A549 (cell line): ENCODE measurements around the gene SPECC1. TPM values are rescaled to one million over a fixed set of nuclear protein-coding genes. Genes with fewer than 3 reads are reported as not detected.

Experiments
- ATAC-seq, 2 experiments: fragments of 200-7000 bp in 1 of 2; fragments of >200 bp in 1 of 2; cut with Nextera tagmentation in 1 of 2; cut with Tn5 transposase in 1 of 2; 3 replicates each; pipeline versions ENCODE4 v1.8.0 to v1.9.1; 2018 to 2020; ENCODE audit warnings: mild to moderate bottlenecking in 1 of 2, moderate library complexity in 1 of 2
- CTCF ChIA-PET: fragments of 300-600 bp; sonication (Branson Sonifier 250); formaldehyde crosslinking; extraction: SDS; loops from one replicate; lab custom pipeline; 2021; ENCODE audit warnings: antibody characterized with exemption, inconsistent platforms; lab: Yijun Ruan, JAX
- POLR2A ChIA-PET: fragments of 350-600 bp; formaldehyde crosslinking; extraction: SDS; loops from one replicate; lab custom pipeline; 2021; ENCODE audit warnings: antibody characterized with exemption, inconsistent platforms; lab: Yijun Ruan, JAX
- DNase-seq, 2 experiments: peaks; one replicate each; pipeline versions ENCODE4 v3.0.0 to v3.0.0-alpha.2; 2011 to 2016; ENCODE audit warnings: low read depth in 1 of 2, low spot score in 1 of 2
- FAIRE-seq: peaks from 2 replicates; lab custom pipeline; 2011; peaks lifted over from hg19 to GRCh38; lab: Jason Lieb, UNC
- H3K27ac ChIP-seq, 2 experiments: fragments of >200 bp; sonication (Bioruptor Twin); formaldehyde crosslinking; 3 replicates each; pipeline ENCODE4 v1.5.1; 2016 to 2017
- H3K4me1 ChIP-seq: fragments of >200 bp; sonication (Bioruptor Twin); formaldehyde crosslinking; 3 replicates; pipeline ENCODE4 v1.6.1; 2016
- H3K4me2 ChIP-seq: fragments of >200 bp; sonication (Bioruptor Twin); formaldehyde crosslinking; 3 replicates; pipeline ENCODE4 v1.6.1; 2016
- H3K4me3 ChIP-seq: fragments of >200 bp; sonication (Bioruptor Twin); formaldehyde crosslinking; 3 replicates; pipeline ENCODE4 v1.5.1; 2016
- H3K9me3 ChIP-seq: fragments of >200 bp; sonication (Bioruptor Twin); formaldehyde crosslinking; 3 replicates; pipeline ENCODE4 v1.6.1; 2016
- CBX2 ChIP-seq: fragments of 200-600 bp; sonication (generic); IDR thresholded peaks from 2 replicates; pipeline ENCODE4 v1.6.1; 2016; ENCODE audit warnings: low read depth, mild to moderate bottlenecking, borderline replicate concordance
- CHD2 ChIP-seq: fragments of 150-350 bp; IDR thresholded peaks from 2 replicates; pipeline ENCODE4 v1.6.1; 2014; ENCODE audit warnings: low read length; ENCODE audit not compliant: partially characterized antibody
- EHF ChIP-seq: fragments of 250-450 bp; sonication (Bioruptor Pico); IDR thresholded peaks from 2 replicates; pipeline ENCODE4 v1.5.0; 2020; ENCODE audit warnings: mild to moderate bottlenecking
- EHMT2 ChIP-seq: fragments of 200-600 bp; sonication (generic); IDR thresholded peaks from 2 replicates; pipeline ENCODE4 v1.6.1; 2016; ENCODE audit warnings: antibody characterized with exemption, low read depth, mild to moderate bottlenecking, moderate library complexity
- EP300 ChIP-seq, 2 experiments: fragments of >200 bp; sonication (Bioruptor Twin); formaldehyde crosslinking; IDR thresholded peaks; 2 replicates in 1 of 2; 3 replicates in 1 of 2; pipeline ENCODE4 v1.6.1; 2016 to 2017
- ESRRA ChIP-seq: fragments of 150-350 bp; IDR thresholded peaks from 2 replicates; pipeline ENCODE4 v1.6.1; 2014; ENCODE audit warnings: mild to moderate bottlenecking, low read length, borderline replicate concordance
- FOSB ChIP-seq: fragments of 250-450 bp; sonication (Bioruptor Pico); IDR thresholded peaks from 2 replicates; pipeline ENCODE4 v1.5.0; 2020; ENCODE audit warnings: mild to moderate bottlenecking, moderate library complexity
- GATA3 ChIP-seq: IDR thresholded peaks from 2 replicates; pipeline ENCODE4 v1.6.1; 2012; ENCODE audit warnings: borderline replicate concordance
- HDAC2 ChIP-seq: fragments of 200-600 bp; sonication (generic); IDR thresholded peaks from 2 replicates; pipeline ENCODE4 v1.6.1; 2016
- HOXB13 ChIP-seq: fragments of 250-450 bp; sonication (Bioruptor Pico); IDR thresholded peaks from 2 replicates; pipeline ENCODE4 v1.5.0; 2020; ENCODE audit warnings: low read depth, mild to moderate bottlenecking, moderate library complexity
- JUN ChIP-seq, 2 experiments: fragments of >200 bp; sonication (Bioruptor Twin); formaldehyde crosslinking; IDR thresholded peaks; 2 replicates in 1 of 2; 3 replicates in 1 of 2; pipeline ENCODE4 v1.6.1; 2016 to 2017
- JUNB ChIP-seq: fragments of >200 bp; sonication (Bioruptor Twin); formaldehyde crosslinking; IDR thresholded peaks from 2 replicates; pipeline ENCODE4 v1.6.1; 2016
- MAFK ChIP-seq: fragments of 450-650 bp; IDR thresholded peaks from 2 replicates; pipeline ENCODE4 v1.6.1; 2014; ENCODE audit not compliant: partially characterized antibody
- MYC ChIP-seq: IDR thresholded peaks from 2 replicates; pipeline ENCODE4 v1.6.1; 2012; ENCODE audit warnings: mild to moderate bottlenecking, inconsistent platforms, low read length, improper control_type of control experiment, borderline replicate concordance
- NFE2L2 ChIP-seq: fragments of 150-350 bp; conservative IDR thresholded peaks from 2 replicates; pipeline ENCODE4 v1.6.1; 2014; ENCODE audit warnings: low read length
- NR3C1 ChIP-seq: fragments of >200 bp; sonication (Bioruptor Twin); formaldehyde crosslinking; IDR thresholded peaks from 3 replicates; pipeline ENCODE4 v1.6.1; 2017
- PHF8 ChIP-seq: fragments of 200-600 bp; sonication (generic); IDR thresholded peaks from 2 replicates; pipeline ENCODE4 v1.6.1; 2016; ENCODE audit warnings: low read depth, mild to moderate bottlenecking, antibody characterized with exemption, moderate library complexity, borderline replicate concordance
- POLR2A ChIP-seq: IDR thresholded peaks from 2 replicates; pipeline ENCODE4 v1.6.1; 2012; ENCODE audit warnings: mild to moderate bottlenecking, low read length
- RARB ChIP-seq: fragments of 250-450 bp; sonication (Bioruptor Pico); IDR thresholded peaks from 2 replicates; pipeline ENCODE4 v1.8.0; 2021; ENCODE audit warnings: mild to moderate bottlenecking, moderate library complexity
- RFX5 ChIP-seq: fragments of 450-650 bp; IDR thresholded peaks from 2 replicates; pipeline ENCODE4 v1.7.1; 2014; ENCODE audit warnings: antibody characterized with exemption, mild to moderate bottlenecking, moderate library complexity
- ZC3H11A ChIP-seq: fragments of 450-650 bp; IDR thresholded peaks from 2 replicates; pipeline ENCODE4 v1.6.1; 2014; ENCODE audit warnings: antibody characterized with exemption, mild to moderate bottlenecking
- ZSCAN20 ChIP-seq: fragments of 250-450 bp; sonication (Bioruptor Pico); IDR thresholded peaks from 2 replicates; pipeline ENCODE4 v1.8.0; 2022; ENCODE audit warnings: mild to moderate bottlenecking, moderate library complexity
- WGBS: methylation state at CpG from one replicate; pipeline ENCODE4 v1.1.6; 2017; ENCODE audit errors: missing lambda C conversion rate; 5-methylcytosine and 5-hydroxymethylcytosine counted together
- polyA plus RNA-seq, 4 experiments: library from polyadenylated mRNA; depleted of rRNA in 3 of 4; stranded (reverse); fragments of >200 nt; fragmentation: RNase III in 1 of 4; extraction: RNeasy Plus Mini Kit Qiagen cat#74134 plus additional on column Dnase treatment in 1 of 4; gene quantifications; 2 replicates in 3 of 4; 3 replicates in 1 of 4; pipeline ENCODE4 v1.2.3, GENCODE V29; 2011 to 2017
- TF ChIP-seq, protein P1 (sequence below): IDR thresholded peaks from 2 replicates; pipeline ENCODE4 v1.6.1; 2012
- TF ChIP-seq, protein P2 (sequence below): IDR thresholded peaks from 2 replicates; pipeline ENCODE4 v1.6.1; 2012
- TF ChIP-seq, protein P3 (sequence below): fragments of 150-350 bp; IDR thresholded peaks from 2 replicates; pipeline ENCODE4 v1.6.1; 2014; ENCODE audit warnings: low read depth, mild to moderate bottlenecking, low read length
- TF ChIP-seq, protein P4 (sequence below): fragments of 250-450 bp; sonication (Bioruptor Pico); IDR thresholded peaks from 2 replicates; pipeline ENCODE4 v1.5.0; 2020; ENCODE audit warnings: low read depth, mild to moderate bottlenecking, moderate library complexity
- TF ChIP-seq, protein P5 (sequence below): fragments of 200-600 bp; sonication (generic); IDR thresholded peaks from 2 replicates; pipeline ENCODE4 v1.6.1; 2016; ENCODE audit warnings: antibody characterized with exemption, mild to moderate bottlenecking, moderate library complexity
- TF ChIP-seq, protein P6 (sequence below): fragments of >200 bp; sonication (Bioruptor Twin); formaldehyde crosslinking; IDR thresholded peaks from 2 replicates; pipeline ENCODE4 v1.6.1; 2016
- TF ChIP-seq, protein P7 (sequence below): fragments of >200 bp; sonication (Bioruptor Twin); formaldehyde crosslinking; IDR thresholded peaks from 3 replicates; pipeline ENCODE4 v1.6.1; 2016

SPECC1 gene
- polyA plus RNA-seq, 2 of the 4 experiments (the other 2 are of a cell fraction) = 45.1 to 66.2 TPM

DNA sequence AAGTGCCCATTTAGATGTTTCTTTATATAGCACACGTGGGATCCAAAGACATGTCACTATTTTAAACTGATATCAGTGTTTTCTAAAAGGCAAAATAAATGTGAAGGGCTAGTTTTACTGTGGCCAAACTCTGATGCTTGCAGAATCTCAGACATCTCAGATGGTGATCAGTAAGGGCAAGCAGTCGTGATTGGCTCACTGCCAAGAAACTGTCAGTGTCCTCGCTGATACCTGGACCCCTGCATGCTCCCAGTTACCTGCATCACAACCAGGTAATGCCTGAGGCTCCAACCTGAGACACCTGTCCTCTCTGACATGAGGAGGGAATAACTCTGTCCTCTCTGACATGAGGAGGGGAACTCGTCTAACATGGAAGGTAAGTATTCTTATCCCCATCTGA lies 114.0 kb downstream of the SPECC1 start:
- no peak for DNase-seq
- FAIRE-seq = no peak
- H3K4me1 ChIP-seq = peaks cover 13% of the 10 kb centered on the region
- ATAC-seq = no peak
- TF ChIP-seq, protein P1, sequence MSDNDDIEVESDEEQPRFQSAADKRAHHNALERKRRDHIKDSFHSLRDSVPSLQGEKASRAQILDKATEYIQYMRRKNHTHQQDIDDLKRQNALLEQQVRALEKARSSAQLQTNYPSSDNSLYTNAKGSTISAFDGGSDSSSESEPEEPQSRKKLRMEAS = no peak
- TF ChIP-seq ZC3H11A (no peak), CBX2 (no peak), ESRRA (no peak), JUNB (no peak), HDAC2 (no peak), RFX5 (no peak), ZSCAN20 (no peak), CHD2 (no peak), NFE2L2 (no peak), FOSB (CRISPR knock-in tag) (no peak), MYC (no peak), EP300 (IDR thresholded peaks at IDR 0.05) (no peak)
- TF ChIP-seq, protein P2, sequence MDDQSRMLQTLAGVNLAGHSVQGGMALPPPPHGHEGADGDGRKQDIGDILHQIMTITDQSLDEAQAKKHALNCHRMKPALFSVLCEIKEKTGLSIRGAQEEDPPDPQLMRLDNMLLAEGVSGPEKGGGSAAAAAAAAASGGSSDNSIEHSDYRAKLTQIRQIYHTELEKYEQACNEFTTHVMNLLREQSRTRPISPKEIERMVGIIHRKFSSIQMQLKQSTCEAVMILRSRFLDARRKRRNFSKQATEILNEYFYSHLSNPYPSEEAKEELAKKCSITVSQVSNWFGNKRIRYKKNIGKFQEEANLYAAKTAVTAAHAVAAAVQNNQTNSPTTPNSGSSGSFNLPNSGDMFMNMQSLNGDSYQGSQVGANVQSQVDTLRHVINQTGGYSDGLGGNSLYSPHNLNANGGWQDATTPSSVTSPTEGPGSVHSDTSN = no peak
- TF ChIP-seq, protein P3, sequence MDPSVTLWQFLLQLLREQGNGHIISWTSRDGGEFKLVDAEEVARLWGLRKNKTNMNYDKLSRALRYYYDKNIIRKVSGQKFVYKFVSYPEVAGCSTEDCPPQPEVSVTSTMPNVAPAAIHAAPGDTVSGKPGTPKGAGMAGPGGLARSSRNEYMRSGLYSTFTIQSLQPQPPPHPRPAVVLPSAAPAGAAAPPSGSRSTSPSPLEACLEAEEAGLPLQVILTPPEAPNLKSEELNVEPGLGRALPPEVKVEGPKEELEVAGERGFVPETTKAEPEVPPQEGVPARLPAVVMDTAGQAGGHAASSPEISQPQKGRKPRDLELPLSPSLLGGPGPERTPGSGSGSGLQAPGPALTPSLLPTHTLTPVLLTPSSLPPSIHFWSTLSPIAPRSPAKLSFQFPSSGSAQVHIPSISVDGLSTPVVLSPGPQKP = no peak
- TF ChIP-seq, protein P4, sequence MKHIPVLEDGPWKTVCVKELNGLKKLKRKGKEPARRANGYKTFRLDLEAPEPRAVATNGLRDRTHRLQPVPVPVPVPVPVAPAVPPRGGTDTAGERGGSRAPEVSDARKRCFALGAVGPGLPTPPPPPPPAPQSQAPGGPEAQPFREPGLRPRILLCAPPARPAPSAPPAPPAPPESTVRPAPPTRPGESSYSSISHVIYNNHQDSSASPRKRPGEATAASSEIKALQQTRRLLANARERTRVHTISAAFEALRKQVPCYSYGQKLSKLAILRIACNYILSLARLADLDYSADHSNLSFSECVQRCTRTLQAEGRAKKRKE (CRISPR knock-in tag) = no peak
- TF ChIP-seq, protein P5, sequence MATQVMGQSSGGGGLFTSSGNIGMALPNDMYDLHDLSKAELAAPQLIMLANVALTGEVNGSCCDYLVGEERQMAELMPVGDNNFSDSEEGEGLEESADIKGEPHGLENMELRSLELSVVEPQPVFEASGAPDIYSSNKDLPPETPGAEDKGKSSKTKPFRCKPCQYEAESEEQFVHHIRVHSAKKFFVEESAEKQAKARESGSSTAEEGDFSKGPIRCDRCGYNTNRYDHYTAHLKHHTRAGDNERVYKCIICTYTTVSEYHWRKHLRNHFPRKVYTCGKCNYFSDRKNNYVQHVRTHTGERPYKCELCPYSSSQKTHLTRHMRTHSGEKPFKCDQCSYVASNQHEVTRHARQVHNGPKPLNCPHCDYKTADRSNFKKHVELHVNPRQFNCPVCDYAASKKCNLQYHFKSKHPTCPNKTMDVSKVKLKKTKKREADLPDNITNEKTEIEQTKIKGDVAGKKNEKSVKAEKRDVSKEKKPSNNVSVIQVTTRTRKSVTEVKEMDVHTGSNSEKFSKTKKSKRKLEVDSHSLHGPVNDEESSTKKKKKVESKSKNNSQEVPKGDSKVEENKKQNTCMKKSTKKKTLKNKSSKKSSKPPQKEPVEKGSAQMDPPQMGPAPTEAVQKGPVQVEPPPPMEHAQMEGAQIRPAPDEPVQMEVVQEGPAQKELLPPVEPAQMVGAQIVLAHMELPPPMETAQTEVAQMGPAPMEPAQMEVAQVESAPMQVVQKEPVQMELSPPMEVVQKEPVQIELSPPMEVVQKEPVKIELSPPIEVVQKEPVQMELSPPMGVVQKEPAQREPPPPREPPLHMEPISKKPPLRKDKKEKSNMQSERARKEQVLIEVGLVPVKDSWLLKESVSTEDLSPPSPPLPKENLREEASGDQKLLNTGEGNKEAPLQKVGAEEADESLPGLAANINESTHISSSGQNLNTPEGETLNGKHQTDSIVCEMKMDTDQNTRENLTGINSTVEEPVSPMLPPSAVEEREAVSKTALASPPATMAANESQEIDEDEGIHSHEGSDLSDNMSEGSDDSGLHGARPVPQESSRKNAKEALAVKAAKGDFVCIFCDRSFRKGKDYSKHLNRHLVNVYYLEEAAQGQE = no peak
- TF ChIP-seq, all 56 proteins: peak for 0
- CTCF ChIA-PET = interaction anchor here (0.6 to 7.6 kb wide), 2 partner anchors 122 to 130 kb away, joined by 5 to 82 read pairs; no protein-coding TSS in a partner anchor
- no peak overlapping the region for H3K27ac ChIP-seq
- POLR2A ChIA-PET = no interaction called here
- H3K4me2 ChIP-seq = no peak overlapping the region
- no peak overlapping the region for H3K4me3 ChIP-seq
- H3K9me3 ChIP-seq = no peaks in the 10 kb centered on the region
- WGBS = 76% methylated on average over 4 of the region's 4 CpGs

DNA sequence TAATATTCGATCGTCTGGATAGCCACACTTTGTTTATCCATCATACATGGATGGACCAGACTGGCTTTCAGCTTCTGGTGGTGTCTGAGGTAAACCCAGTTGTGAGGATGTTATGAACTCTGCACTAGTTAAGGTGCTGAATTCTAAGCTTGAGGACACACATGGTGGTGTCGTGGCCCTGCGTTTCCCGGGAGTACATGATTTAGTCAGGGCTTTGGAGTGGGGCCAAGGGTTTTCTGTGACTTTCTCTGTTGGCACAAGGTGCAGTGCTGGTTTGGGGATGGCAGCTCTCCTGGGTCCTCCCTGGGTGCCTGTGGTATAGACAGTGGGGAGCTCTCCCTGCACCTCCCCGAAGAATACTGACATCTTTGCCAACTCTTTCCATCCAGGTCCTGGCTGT lies 116.6 kb downstream of the SPECC1 start:
- no peak overlapping the region for H3K27ac ChIP-seq
- 78% methylated on average over 6 of the region's 6 CpGs for WGBS
- no peak overlapping the region for H3K4me2 ChIP-seq
- H3K4me1 ChIP-seq = peaks cover 16% of the 10 kb centered on the region
- no peak for DNase-seq
- H3K9me3 ChIP-seq = peaks cover 5% of the 10 kb centered on the region; the same call in 1 of the 3 replicates
- ATAC-seq = no peak
- H3K4me3 ChIP-seq = no peak overlapping the region
- CTCF ChIA-PET = interaction anchor here (0.8 to 7.6 kb wide), 4 partner anchors 17 to 136 kb away, joined by 3 to 82 read pairs (median 4); no protein-coding TSS in a partner anchor
- POLR2A ChIA-PET = no interaction called here
- no peak for FAIRE-seq
- TF ChIP-seq HOXB13 (no peak), RFX5 (no peak), POLR2A (no peak), EHF (no peak), EHMT2 (no peak), PHF8 (no peak), NR3C1 (no peak), MAFK (no peak), HDAC2 (no peak), GATA3 (no peak), RARB (CRISPR knock-in tag) (no peak), JUN (IDR thresholded peaks at IDR 0.05) (no peak), EP300 (IDR thresholded peaks at IDR 0.05) (no peak), ZC3H11A (no peak)
- TF ChIP-seq, protein P6, sequence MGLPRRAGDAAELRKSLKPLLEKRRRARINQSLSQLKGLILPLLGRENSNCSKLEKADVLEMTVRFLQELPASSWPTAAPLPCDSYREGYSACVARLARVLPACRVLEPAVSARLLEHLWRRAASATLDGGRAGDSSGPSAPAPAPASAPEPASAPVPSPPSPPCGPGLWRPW = no peak
- TF ChIP-seq, protein P7, sequence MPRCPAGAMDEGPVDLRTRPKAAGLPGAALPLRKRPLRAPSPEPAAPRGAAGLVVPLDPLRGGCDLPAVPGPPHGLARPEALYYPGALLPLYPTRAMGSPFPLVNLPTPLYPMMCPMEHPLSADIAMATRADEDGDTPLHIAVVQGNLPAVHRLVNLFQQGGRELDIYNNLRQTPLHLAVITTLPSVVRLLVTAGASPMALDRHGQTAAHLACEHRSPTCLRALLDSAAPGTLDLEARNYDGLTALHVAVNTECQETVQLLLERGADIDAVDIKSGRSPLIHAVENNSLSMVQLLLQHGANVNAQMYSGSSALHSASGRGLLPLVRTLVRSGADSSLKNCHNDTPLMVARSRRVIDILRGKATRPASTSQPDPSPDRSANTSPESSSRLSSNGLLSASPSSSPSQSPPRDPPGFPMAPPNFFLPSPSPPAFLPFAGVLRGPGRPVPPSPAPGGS = no peak
